ENCODE measurements around the gene EIF2S1.
A peak's percentile ranks its signal among the peaks of the same experiment; 100 is the strongest.
"Not testable (repeated sequence)": the region's sequence is repeated elsewhere in the genome, so short reads cannot be mapped to it uniquely, and the experiment has no call there.

Gene EIF2S1

DNA sequence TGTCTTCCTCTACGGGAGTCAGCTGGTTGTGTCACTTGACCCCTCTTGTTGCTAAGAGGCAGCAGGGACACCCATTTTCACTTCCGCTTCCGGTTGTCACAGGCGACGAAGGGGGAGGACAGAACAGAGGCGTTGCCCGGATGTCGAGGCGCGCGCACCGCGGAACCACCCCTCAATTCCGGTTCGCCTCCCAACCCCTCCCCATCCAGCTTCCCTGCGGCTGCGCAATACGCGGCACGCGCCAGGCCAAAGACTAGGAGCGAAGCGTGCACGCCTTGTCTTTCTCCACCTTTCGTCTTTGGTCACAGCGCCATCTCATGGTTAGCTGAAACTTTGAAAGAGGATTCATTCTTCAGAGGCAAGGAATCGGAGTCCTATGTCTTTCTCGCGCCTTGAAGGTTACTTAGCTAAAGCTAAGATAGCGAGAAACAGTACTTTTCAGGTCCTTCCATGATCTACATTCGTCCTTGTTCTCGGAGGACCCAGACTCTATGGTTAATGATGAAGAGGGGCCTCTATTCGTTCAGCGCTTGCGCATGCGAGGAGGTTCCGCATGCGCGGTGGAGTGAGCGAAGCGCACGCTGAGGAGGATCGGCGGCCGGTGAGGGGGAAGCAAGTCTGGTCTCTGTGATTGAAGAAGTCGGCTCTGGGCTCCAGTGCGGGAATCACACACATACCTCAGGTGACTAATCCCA lies at the start of gene EIF2S1, which contains the start of gene ATP6V1D:
Gene EIF2S1 (plus strand): TSS at position 554 of the 695 bp plus-strand sequence. CDS start 4,440 bp downstream, outside the sequence.
Gene ATP6V1D (minus strand): TSS at position 30 of the 695 bp plus-strand sequence. CDS start 106 bp downstream, outside the sequence.
- peak; percentile 99 for DNase-seq

DNA sequence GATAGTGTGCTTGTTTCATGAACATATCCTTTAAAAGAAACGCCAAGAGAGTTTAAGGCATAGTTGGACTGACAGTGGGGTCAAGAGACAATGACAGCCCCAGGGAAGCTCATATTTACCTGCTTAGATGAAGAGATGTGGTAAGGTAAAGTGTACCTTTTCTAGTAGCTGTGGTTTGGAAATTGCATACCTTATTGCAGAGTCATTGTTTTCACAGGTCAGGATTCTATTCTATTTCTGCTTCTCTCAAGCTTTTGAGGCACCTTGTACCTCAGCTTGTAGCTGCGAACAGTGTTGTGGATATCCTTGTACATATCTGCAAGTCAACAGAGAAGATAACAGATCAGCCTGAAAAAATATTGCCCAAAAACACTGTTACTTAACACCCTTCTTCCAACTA lies 48.3 kb upstream of the EIF2S1 start:
- no peak for DNase-seq

DNA sequence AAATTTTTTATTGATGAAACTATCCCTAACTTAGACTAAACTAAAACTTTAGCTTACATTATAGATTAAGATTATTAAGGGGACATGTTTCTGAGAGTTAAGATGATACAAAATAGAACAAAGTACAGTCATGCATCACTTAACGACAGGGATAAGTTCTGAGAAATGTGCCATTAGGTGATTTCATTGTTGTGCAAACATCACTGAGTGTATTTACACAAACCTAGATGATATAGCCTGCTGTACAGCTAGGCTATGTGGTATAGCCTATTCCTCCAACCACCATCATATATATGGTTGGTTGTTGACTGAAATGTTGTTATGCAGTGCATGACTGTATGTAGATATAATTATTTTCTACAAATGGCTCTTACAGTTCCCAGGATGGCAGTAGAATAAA lies 47.0 kb upstream of the EIF2S1 start:
- peak; percentile 31 for DNase-seq

DNA sequence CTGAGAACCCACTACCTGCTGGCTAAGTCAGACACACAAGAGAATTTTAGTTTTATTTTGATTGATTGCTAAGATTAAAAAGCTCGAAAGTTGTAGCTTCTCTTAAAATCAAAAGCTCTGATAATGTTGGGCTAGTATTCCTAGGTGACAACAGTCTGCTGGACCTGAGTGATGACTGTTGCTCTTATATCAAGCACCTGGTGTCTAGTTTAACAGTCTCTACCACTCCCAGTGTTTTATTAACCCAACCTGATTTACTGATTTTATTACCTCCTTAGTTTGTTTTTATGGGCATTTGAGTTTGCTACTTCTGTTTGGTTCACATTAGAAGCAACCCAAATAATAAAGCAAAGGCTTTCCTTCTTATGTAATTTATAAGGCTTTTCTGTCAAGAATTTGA lies 42.3 kb upstream of the EIF2S1 start:
- no peak for DNase-seq

GRCh38 chr14:67319142-67319541 lies 41.0 kb upstream of the EIF2S1 start:
- no peak for DNase-seq

GRCh38 chr14:67329666-67330065 lies 30.5 kb upstream of the EIF2S1 start:
- not testable (repeated sequence) for DNase-seq

DNA sequence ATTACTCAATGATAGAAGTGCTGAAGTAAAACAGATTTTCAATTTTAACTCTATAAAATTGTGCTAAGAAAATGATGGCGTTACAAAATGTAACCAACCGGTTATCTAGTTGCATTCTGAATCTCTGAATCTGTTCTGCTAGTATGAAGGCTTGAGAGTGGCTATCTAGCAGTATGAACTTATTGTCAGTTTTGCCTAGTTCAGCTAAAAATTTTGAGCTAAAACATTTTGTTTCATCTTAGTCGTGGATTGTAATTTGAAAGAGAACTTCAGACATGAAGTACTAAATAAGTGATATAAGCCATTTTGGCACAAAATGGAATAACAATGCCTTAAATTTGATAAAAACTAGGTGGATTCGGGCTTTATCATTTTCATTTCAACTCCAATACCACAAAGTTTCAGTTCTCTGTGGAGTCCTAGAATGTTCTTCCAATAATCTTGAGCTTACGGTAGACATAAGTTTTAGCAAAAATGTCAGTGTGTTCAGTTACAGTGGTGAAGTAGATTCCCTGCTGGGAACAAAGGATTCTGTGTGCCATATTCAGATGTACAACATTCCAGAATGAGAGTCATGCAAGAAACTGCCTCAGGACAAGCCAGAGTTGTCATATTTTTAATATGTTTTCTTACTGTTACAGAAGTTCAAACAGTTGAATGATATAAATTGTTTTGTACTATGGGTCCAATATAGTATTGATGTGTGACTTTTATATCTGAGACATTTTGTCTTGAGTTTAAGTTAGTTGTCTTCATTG lies 28.6 kb upstream of the EIF2S1 start:
- no peak for DNase-seq

DNA sequence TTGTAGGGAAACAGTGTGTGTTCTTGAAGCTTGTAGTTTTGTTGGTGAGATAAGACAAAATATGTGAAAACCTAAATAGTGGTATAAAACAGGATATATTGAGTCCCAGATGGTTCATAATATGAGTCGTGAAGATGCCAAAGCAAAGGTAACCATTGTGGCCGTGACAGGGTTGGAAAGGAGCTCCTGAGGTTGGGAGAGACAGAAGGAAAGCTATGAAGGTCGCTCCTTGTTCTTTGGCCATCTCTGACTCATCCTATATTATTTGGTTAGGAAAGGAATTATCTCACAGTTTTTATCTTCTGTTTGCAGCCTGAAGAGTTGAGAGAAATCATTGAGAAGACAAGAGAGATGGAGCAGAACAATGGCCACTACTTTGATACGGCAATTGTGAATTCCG lies 27.7 kb upstream of the EIF2S1 start:
- DNase-seq = no peak

GRCh38 chr14:67335781-67336180 lies 24.3 kb upstream of the EIF2S1 start:
- peak; percentile 48 for DNase-seq

DNA sequence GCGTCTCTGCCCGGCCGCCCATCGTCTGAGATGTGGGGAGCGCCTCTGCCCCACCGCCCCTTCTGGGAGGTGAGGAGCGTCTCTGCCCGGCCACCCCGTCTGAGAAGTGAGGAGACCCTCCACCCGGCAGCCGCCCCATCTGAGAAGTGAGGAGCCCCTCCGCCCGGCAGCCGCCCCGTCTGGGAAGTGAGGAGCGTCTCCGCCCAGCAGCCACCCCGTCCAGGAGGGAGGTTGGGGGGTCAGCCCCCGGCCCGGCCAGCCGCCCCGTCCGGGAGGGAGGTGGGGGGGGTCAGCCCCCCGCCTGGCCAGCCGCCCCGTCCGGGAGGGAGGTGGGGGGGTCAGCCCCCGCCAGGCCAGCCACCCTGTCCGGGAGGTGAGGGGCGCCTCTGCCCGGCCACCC lies 18.9 kb upstream of the EIF2S1 start:
- DNase-seq = not testable (repeated sequence)

DNA sequence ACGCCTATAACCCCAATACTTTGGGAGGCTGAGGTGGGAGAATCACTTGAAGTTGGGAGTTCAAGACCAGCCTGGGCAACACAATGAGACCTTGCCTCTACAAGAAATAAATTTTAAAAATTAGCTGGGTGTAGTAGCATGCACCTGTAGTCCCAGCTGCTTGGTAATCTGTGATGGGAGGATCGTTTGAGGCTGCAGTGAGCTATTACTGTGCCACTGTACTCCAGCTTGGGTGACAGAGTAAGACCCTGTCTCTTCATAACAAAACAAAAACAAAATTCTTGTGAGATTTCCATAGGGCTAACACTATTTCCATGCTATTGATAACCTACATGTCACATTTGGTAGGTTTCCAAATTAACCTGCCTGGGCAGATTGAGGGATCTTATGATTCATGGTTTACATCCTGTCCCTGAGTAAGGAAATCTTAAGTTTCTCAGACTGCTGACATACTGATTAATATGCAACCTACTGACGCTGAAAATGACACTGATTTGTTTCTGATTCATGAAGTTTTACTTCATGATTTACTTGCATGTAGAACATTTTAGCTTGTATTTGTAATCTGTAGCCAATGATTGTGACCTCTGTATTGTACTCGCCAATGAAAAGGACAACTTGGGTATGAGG lies 16.4 kb upstream of the EIF2S1 start:
- DNase-seq = no peak

DNA sequence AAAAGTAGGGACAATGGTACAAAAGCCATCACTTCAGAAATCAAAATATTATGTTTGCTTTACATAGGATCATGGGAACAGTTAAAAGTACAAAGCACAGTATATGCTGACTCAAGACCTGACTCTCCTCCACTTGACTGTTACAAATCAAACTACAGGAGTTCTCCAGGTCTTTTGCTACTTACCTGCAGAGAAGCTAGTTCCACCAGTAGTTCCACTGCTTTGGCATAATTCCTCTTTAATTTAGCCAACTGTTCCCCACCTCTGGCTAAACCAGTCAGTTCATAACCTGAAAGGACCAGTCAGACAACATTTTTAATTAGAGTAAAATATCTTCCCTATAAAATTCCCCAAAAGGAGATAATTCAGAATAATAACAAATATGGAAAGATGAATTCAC lies 14.5 kb upstream of the EIF2S1 start:
- DNase-seq = no peak

DNA sequence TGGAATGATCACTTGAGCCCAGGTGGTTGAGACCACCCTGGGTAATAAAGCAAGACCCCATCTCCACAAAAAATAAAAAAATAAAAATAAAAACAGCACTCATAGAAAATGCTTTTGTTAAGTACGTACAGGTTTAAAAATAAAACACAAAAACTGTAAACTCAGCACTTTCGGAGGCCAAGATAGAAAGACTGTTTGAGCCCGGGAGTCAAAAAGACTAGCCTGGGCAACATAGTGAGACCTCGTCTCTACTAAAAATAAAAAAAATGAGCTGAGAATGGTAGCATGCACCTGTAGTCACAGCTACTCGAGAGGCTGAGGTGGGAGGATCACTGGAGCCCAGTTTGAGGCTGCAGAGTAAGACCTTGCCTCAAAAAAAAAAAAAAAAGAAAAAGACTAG lies 8.1 kb upstream of the EIF2S1 start:
- DNase-seq = no peak

DNA sequence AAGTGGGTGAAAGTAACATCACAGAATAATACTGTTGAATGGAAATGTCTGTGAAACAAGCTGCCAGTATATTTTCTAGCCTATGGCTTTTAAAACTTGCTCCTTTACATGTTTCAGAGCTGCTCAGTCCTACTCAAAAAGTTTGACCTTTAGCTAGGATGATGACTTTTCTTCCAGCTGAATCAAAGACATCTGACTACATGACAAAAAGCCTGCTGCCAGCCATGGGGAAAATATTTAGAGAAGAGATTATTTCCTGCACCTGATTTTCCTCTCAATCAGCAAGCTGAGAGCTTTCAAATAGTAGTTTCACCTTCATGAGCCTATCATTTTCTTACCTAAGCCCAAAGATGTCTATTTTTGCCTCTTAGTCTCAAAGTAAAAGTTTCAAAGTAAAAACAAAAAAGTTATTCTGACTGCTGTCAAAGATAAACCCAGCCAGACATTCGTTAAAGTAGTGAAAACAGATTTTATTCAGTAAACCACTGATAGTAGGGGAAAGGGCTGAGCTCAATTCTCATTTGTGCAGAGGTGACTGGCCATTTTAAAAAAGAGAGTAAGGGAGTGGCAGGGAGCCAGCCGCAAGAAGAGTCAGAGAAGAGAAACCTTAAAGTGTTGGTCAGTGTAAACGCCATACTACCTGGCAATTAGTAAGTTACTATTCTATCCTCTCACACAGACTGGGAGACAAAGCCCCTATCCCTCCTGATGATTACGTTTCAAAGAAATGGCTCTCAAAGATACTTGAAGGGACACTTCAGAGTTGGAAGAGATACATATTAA lies 2.8 kb upstream of the EIF2S1 start:
- DNase-seq = no peak

DNA sequence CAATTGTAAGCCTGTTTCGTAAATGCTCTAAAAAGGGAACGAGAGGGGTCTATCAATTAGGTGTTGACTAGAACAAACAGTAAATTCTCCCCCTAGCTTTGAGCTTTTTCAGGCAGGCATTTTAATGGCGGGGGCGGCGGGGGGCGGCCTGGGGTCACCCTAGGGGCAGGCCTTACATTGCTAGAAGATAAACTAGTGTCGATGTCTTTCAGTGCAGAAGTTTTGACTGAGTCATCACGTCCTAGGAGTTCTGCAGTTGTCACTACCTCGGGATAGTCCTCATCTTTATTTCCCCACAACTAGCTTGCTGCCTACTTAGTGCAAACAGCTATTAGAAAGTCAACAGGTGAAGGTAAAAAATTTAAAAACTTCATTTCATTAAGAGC lies 2.2 kb upstream of the EIF2S1 start:
- no peak for DNase-seq

DNA sequence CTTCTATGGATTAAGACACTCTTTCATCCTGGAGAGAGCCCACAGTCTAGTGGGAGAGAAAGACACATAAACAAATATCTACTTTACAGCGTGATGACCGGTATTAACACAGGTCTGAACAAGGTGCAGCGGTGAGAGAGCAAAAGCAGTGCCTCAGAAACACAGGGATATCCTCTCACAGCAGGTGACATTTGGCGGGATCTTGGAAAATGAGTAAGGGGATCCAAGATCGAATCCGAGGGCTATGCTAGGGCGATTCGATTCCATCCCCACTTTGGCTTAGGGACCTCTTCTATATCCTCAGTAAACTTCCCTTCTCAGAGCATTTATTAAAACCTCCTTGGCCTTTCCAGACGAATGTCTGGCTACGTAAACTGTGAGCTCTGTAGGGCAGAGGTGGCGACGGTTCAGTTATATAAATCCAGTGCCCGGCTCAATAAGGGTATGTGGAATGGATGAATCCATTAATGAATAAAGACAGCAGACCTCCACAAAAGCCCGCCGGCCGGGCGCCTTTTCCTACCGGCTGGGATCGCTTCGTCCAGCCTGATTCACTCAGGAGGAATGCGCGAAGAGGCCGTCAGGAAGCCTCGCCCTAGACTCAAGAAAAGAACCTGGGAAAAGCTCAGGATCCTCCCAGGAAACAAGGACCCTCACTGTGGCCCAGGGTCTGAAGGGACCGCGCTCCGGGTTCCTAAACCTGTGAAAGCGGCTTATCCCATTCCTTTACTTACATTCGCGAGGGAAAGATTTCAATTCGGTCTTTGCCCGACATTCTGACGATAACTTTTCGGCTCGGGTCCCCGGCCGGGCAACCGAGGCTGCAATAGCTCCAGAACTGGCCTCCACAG lies 979 bp upstream of the EIF2S1 start:
- DNase-seq = peak; percentile 70

DNA sequence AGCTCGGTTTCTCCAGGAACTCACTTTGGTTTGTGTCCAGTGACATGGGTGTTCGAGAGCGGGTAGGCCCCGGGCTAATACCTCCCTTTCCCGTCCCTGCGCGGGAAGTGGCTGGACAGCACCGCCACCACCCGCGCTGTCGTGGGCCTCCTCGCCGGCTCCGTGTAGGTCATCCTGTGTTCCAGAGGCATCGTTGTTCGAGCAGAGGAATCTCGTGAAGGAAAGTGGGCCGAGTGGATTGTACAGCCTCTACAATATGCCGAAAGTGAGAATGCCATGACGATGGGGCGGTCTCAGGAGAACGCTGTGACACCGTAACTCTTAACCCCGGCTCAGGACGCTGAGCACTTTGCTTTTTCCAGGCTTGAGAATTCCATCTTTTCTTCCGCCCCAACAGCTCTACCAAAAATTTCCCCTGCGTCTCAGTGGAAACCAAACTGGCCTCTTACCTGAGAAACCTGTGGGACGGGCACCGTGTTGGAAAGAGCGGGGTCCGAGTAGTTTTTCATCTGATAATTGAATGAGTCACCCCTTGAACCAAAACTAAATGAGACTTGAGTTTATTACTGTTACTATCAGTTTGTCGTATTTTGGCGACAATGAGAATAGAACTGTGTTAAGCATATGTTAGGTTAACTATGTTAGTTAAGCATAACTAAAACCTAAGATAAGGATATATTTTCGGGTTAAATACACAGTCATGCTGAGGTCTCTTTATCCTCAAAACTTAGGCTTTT lies 510 bp downstream of the EIF2S1 start:
- no peak for DNase-seq

DNA sequence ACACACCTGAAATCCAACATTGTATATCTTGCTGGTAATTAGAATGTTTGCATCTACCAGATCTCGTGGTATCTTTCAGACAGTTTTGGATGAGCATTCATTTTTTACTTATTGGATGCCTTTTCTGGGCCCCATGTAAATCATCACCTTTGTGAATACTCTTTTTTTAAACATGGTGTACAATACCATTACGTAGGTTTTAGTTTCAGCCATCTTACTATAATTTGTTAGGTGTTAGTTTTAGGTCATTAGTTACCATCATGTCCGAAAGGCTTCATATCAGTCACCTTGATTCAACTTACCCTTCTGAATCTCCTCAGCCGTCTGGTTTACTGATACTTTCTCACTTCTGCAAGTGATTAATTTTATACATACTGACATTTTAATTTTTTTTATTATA lies 5.3 kb downstream of the EIF2S1 start:
- DNase-seq = no peak

DNA sequence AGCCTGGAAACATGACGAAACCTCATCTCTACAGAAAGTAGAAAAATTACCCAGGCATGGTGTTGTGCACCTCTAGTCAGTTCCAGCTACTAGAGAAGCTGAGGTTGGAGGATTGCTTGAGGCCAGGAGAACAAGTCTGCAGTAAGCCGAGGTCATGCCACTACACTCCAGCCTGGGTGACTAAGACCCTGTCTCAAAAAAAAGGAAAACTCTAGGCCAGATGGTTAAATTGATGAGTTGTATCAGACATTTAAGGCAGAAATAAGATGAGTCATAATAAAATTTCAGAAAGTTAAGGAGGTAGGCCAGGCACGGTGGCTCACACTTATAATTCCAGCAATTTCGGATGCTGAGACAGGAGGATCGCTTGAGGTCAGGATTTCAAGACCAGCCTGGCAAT lies 10.7 kb downstream of the EIF2S1 start:
- DNase-seq = no peak

- no peak for DNase-seq
These were observed 11.4 kb downstream of the EIF2S1 start for GRCh38 chr14:67371247-67372148.
